Muscle of back (tissue), 13 donors: ENCODE data around the gene ZNF644. TPM values are rescaled to one million over a fixed set of nuclear protein-coding genes. Genes with fewer than 3 reads are reported as not detected.
A peak's percentile ranks its signal among the peaks of the same experiment; 100 is the strongest.
"Not testable (repeated sequence)": the region's sequence is repeated elsewhere in the genome, so short reads cannot be mapped to it uniquely, and the experiment has no call there.

Source experiments
- DNase-seq, 3 donors: peaks; one replicate each; pipeline versions ENCODE4 v3.0.0 to v3.0.0-alpha.2; 2013
- long read RNA-seq, 9 donors: transcript quantifications; one replicate each; lab custom pipeline, GENCODE V29; 2026
- polyA plus RNA-seq, 10 donors: library from polyadenylated mRNA; unstranded; fragments of 120-200 nt; gene quantifications; one replicate each; pipeline ENCODE4 v1.2.1, GENCODE V29; 2013; ENCODE audit not compliant: insufficient read length in 10 of 10

The ZNF644 gene
- 10 to 100 TPM; 34.0 to 49.1 (median 42.1) TPM for polyA plus RNA-seq
- long read RNA-seq, donor 1, partial matches to known transcripts: 0 of 8 reads
- long read RNA-seq, donor 1, other reads (novel, unspliced or antisense): 0 of 8 reads
- long read RNA-seq, donor 2, full-length matches to known transcripts: 5 of 5 reads
- long read RNA-seq, donor 2, partial matches to known transcripts: 0 of 5 reads
- long read RNA-seq, donor 2, other reads (novel, unspliced or antisense): 0 of 5 reads
- long read RNA-seq, donor 3: 0 reads
- long read RNA-seq, donor 4, partial matches to known transcripts: 5 of 9 reads
- long read RNA-seq, donor 4, other reads (novel, unspliced or antisense): 0 of 9 reads
- long read RNA-seq, donor 5, partial matches to known transcripts: 0 of 10 reads
- long read RNA-seq, donor 5, other reads (novel, unspliced or antisense): 5 of 10 reads
- long read RNA-seq, donor 6, partial matches to known transcripts: 0 of 6 reads
- long read RNA-seq, donor 6, other reads (novel, unspliced or antisense): 0 of 6 reads
- long read RNA-seq, donor 7, partial matches to known transcripts: 0 of 4 reads
- long read RNA-seq, donor 7, other reads (novel, unspliced or antisense): 0 of 4 reads
- long read RNA-seq, donor 8, partial matches to known transcripts: 0 of 6 reads
- long read RNA-seq, donor 8, other reads (novel, unspliced or antisense): 0 of 6 reads
- long read RNA-seq, donor 9, partial matches to known transcripts: 0 of 1 reads
- long read RNA-seq, donor 9, other reads (novel, unspliced or antisense): 0 of 1 reads

DNA sequence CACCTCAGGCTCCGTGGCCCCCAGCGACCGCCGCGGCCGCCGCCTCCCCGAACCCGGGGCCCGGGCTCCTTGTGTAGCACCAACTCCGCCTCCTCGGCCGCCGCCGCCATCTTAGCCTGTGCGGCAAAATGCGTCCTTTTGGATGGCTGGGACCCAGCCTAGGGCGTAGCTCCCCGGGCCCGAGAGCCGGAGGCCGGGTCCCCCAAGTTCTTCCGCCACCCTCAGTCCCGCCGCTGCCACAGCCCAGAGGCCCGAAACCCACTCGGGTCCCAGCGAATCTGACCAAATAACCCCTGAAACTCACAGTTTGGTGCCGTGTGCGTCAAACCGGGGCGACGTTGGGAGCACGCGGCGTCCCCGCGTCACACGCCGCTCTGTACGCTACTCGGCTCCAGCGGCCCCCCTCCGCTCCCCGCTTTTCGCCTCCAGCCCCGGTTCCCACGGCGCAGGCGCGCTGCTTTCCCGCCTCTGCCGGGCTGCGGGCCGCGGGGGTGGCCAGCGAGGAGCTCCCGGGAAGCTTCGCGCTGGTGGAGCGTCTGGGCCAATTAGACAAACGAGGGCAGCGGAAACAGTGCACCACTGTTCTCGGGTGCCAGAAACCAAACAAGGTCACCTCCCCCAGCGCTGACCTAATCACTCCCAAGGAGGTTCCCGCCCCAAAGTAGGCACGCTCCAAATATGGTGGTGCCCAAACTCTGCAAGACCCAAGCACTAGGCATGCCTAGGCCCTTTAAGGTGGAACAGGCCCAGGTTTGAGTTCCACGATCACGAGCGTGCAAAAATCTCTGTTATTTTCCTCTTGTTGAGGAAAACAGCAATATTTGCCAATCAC is at the start of gene ZNF644:
Gene ZNF644, minus strand, starts transcription at position 350 of the 832 bp plus-strand sequence. CDS start 39,682 bp downstream, outside the sequence.
- DNase-seq: peak; percentile 91 to 97 (median 92)

DNA sequence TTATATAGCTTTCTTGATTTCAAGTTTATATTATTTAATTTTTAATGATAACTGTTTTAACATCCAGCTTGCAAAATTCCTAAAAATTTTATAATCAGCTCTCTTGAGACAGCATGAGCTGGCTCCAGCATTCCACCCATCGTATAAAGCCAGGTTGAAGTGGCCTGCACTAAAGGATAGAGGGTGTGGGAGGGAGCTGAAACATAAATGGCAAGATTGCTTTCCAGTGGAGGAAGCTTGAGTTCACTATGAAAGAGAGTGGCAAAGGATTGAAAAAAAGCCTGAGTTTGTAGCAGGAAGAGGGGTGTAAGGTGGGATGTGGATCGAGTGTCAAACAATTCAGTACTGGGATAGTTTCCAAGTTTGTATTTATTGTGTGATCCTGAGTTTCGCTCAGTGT is 48.5 kb upstream of the ZNF644 start:
- no peak for DNase-seq

DNA sequence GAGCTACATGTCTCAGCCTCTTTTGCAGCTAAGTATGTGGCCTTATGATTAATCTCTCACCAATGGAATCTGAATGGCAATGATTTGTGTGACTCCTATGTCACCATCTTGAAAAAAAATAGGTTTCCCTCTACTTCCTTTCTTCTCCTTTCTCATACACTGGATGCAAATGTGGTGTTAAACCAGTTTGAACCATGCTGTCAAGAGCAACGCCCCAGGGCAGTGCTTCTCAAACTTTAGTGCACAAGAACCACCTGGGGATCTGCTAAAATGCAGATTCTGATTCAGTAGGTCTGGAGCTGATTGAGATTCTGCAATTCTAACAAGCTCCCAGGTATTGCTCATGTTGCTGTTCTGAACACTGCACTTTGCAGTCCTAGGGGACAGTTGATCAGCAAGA is 44.7 kb upstream of the ZNF644 start:
- no peak for DNase-seq

DNA sequence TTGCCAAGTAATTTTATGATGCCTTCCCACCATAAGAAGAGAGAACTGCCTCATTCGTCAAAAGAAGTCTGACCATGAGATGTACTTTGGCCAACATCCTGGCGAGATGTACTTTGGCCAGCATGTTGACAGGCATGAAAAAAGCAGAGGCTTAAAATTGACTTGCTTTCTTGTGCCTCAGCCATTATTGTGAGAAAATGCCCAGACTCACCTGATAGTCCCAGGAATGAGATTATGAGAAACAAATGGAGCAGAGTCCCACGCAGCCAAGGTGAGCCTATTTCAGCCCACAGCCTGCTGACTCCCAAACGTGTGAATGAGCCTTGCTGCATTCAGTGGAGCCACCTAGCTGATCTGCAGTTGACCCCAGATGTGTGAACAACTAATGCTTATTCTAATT is 43.5 kb upstream of the ZNF644 start:
- DNase-seq: no peak

DNA sequence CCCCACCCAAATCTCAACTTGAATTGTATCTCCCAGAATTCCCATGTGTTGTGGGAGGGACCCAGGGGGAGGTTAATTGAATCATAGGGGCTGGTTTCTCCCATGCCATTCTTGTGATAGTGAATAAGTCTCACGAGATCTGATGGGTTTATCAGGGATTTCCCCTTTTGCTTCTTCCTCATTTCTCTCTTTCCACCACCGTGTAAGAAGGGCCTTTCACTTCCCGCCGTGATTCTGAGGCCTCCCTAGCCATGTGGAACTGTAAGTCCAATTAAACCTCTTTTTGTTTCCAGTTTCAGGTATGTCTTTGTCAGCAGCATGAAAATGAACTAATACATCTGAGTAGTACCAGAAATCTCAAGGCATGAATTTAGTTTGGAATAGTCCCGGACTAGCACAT is 41.6 kb upstream of the ZNF644 start:
- not testable (repeated sequence) for DNase-seq

DNA sequence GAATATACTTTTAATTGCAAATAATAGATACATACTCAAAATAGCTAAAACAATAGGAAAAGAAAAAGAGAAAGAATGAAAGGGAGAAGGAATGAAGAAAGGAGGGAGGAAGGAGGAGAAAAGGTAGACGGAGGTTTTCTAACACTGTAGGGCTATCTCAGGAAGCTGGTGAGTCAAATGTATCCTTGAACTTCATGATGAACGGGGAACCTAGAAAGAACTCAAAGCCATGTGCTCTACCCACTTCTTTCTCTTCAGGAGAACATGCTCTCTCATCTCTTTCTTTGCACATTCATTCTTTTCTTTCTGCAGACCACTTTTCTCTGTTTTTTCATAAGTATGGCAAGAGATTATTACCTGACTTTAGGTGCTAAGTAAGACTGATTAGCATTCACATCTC is 37.3 kb upstream of the ZNF644 start:
- no peak for DNase-seq

DNA sequence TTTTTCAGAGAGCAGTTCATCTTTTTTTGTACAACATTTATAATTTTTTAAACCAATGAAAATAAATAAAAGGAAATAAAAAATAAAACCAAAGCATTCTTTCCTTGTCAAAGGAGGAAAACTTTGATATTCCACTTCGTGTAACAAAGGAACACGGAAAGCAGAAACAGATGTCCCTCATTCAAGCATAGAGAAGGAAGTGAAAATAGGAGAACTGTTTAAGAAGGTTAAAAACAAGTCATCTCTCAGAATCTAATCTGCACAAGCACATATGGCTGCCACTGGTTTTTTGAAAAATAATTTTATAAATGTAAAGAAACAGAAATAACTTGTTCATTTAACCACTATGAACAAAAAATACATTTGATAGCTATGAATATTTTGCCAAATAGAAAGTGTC is 35.9 kb upstream of the ZNF644 start:
- no peak for DNase-seq

DNA sequence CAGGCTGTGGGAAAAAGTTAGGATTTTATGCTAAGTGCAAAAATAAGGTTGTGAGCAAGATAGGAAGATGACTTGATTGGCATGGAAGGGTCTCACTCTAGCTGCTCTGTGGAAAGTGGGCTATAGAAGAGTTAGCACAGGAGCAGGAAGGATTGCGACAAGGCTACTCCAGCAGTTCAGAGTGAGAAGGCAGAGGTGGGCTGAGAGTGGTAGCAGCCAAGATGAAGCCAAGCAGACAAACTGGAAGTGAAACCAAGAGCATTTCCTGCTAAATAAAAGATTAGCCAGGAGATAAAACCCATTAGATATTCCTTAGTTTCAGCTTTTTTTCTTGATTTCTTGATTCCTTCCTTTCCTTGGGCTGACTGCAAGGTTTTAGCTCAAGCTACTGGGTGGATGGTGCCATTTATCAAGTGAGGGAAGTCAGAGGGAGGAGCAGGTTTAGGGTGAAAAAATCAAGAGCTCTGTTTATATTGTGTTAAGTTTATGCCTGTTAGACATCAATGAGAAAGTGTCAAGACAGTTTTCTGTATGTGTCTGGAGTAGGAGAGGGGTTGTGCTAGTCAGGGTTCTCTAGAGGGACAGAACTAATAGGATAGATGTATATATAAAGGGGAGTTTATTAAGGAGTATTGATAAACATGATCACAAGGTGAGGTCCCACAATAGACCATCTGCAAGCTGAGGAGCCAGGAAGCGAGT is 33.1 kb upstream of the ZNF644 start:
- no peak for DNase-seq

DNA sequence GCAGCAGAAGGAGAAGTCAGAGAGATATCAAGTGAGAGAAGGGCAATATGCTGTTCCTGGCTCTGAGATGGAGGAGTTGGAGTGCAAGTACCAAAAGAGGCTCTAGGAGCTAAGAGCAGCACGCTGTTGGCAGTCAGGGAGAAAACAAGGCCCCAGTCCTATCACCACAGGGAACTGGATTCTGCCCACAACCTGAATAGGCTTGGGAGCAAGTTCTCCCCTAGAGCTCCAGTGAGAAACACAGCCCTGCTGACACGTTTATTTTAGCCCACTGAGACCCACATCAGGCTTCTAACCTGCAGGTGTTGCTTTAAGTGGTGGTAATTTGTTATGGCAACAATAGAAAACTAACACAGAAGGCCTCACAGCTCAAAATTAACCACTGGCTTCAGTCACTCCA is 31.8 kb upstream of the ZNF644 start:
- no peak for DNase-seq

DNA sequence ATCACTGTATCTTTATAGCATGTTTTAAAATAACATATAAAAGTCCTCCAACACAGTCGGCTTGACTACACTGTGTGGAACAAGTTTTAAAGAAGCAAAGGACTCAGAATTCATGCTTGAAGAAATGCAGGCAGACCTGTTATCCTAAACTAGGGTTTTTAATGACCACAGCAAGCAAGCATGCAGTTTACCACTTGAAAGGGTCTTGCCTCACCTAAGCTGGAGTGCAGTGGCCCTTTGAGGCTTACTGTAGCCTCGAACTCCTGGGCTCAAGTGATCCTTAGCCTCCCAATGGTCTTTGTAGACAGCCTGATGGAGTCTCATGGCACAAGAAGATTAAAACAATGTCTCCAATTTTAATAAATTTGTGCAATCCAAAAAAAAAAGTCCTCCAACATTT is 27.7 kb upstream of the ZNF644 start:
- not testable (repeated sequence) for DNase-seq

DNA sequence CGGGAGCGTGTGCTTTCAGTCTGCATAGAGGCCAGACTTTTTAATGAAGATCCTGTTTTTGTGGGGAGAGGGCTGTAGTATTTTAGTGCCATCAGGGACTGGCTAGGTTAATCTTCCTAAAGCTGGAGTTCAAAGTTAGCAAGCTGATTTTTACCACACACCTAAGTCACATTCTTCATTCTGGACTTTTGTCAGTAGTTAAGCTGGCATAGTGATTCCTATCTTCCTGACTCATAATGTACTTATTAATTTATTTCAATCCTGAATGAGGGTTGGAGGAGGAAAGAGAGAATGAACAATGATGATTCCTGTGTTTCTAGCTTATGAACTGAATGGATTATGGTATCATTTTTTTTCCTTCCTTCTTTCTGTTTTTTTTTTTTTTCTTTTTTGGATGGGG is 24.9 kb upstream of the ZNF644 start:
- DNase-seq: no peak

DNA sequence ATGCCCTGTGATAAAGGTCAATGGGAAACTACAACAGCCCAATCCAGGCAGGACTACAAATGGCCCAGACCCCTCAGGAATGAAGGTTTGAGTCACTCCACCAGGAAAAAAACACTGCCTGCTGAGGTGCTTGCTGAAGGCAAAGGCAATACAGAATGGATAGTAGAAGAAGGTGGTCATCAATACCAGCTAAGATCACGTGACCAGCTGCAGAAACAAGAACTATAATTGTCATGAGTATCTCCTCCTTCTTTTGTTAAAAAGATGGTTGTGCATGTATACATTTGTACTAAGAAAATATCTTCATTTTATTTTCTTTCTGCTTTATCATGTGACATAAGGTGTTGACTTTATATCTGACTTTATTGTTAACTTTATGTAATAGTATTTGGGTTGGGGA is 23.4 kb upstream of the ZNF644 start:
- DNase-seq: no peak

DNA sequence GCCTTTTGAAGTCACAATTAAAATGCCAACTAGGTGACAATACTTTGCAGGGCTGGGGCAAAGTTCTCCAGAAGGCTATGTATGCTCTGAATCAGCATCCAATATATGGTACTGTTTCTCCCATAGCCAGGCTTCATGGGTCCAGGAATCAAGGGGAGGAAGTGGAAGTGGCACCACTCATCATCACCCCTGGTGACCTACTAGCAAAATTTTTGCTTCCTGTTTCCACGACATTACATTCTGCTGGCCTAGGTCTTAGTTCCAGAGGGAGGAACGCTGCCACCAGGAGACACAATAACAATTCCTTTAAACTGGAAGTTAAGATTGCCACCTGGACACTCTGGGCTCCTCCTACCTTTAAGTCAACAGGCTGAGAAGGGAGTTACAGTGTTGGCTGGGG is 22.9 kb upstream of the ZNF644 start:
- DNase-seq: not testable (repeated sequence)

DNA sequence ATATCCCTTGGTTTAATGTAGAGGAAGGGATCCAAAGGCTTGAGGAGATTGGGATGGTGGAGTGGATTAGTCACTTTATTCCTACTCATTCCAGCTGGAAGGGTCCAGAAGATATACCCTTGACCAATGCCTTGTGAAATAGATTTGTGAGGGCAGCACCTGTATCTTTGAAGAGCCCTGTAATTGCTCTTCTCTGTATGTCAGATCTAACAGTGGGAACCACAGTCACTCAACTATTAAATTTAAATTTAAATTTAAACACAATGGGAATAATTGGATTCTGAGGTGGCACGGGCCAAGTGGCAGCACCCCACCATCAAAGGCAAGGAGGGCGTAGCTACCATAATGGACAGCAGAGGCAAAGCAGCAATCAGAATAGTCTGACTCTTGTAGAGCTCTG is 20.5 kb upstream of the ZNF644 start:
- not testable (repeated sequence) for DNase-seq

DNA sequence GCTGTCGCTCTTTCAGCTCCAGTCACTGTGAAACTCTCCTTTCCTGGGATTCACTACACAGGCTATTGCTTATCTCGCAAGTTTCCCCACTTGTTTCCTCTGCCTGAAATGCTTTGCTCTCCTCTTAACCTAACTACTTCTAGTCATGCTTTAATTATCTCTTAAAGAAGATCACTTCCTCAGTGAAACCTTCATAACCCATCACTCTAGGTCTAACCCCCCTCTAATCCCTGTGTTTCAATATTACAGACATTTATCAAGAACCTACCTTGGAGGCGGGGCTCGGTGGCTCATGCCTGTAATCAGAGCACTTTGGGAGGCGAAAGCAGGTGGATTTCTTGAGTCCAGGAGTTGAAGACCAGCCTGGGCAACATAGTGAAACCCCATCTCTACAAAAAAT is 16.7 kb upstream of the ZNF644 start:
- DNase-seq: no peak

DNA sequence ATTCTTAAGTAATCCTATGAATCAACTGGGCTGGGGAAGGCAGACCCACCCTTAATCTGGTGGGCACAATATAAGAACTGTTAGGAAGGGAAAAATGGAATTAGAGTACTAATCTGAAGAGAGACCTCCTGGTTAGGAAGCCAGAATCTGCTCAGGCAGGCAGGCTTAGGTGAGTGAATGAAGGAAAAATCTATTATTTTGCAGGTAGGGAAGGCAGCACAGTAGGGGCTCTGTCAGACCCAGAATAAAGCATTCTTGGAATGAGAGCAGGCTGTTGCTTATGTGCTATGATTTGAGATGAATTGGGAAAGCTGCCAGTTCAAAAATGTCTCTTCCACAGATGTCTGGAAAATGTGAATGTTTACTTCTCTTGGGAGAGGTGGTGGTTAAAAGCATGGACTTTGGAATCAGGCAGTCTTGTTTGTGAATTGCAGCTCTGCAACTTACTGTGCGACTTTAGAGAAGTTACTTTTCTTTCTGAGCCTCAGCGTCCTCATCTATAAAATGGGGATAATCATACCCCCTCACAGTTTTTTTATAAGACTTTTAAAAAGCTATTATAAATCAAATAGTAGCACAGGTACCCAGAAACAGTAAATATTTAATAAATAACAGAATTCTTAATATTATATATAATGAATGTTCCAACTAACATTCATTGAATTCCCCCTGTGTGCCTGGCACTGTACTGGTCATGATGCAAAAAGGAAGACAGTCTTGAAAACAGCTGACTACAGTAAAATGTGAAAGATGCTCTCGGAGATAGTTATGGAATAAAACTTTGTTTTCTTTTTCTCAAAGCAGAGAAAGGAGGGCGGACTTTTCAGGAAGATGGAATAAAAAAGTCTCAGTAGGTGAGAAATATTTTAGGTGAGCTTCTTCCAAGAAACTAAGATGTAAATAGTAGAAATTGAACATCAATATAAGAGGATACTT is 15.3 kb upstream of the ZNF644 start:
- peak; percentile 64 to 86 (median 71) for DNase-seq

DNA sequence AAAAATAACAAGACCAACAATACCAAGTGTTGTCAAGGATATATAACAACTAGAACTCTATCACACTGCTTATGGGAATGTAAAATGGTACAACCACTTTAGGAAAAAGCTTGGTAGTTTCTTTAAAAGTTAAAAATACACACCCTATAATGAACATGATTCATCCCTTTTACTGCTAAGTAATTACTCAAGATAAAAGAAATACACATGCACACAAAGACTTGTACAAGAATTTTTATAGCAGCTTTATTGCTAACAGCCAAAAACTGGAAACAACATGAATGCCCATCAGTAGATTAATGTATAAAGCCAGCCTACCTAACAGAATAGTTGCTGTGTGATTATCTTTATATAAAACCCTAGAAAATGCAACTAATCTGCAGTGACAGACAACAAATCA is 10.5 kb upstream of the ZNF644 start:
- DNase-seq: no peak

DNA sequence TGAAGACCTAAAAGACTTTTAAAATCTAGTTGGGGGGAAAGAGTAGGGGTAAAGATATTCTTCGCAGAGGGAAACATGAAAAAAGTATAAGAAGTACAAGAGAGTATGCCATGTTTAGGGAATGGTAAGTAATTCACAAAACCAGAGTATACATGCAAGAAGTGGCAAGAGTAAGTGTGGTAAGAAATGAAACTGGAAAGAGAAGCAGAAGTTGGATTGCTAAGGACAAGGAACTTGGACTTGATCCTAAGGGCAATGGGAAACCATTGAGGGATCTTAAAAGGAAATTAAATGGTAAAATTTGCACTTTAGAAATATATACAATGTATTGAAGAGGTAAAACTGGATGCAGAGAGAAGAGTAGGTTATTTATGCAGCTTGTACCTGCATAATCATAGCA is 9.2 kb upstream of the ZNF644 start:
- DNase-seq: no peak

DNA sequence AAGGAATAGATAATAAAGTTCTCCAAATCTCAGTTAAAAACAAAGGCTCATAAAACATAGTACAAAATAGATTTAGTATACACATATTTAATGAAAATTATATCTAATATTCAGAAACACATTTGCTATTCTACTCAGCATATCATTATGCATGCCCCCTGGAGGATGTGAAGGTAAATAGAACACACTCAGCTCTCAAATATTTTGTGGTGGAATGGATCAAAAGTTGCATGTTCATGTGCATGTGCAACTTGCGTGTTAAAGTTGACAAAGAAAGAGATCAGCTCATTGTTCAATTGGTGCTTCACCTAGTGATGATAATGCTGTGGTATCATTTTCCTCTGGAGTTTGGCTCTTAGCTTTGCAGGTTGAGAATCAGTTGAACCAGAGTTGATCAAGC is 4.9 kb upstream of the ZNF644 start:
- no peak for DNase-seq

DNA sequence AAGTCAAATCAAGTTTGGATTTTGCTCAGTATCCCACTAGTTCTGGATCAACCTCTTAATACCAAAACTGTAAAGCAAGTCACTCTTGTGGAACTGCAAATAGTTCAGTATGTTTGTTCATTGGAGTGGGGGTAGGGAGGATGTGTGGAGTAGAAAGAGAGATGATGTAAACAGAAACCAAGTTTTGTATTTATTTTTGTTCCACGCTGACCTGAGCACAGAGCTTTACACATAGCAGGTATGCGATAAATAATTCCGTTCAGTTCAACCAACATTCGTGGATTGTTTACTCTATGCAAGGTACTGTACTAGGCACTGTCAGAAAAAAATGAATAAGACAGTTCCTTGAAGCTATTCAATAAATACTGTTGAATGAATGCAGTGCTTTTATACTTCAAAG is 4.5 kb upstream of the ZNF644 start:
- DNase-seq: no peak
